Islet precursor cell (in vitro differentiated cells): Measurements from ENCODE around the gene RAC3.

Experiments used
- DNase-seq: peaks from one replicate; pipeline ENCODE4 v3.0.0-alpha.2; 2018

The RAC3 gene

DNA sequence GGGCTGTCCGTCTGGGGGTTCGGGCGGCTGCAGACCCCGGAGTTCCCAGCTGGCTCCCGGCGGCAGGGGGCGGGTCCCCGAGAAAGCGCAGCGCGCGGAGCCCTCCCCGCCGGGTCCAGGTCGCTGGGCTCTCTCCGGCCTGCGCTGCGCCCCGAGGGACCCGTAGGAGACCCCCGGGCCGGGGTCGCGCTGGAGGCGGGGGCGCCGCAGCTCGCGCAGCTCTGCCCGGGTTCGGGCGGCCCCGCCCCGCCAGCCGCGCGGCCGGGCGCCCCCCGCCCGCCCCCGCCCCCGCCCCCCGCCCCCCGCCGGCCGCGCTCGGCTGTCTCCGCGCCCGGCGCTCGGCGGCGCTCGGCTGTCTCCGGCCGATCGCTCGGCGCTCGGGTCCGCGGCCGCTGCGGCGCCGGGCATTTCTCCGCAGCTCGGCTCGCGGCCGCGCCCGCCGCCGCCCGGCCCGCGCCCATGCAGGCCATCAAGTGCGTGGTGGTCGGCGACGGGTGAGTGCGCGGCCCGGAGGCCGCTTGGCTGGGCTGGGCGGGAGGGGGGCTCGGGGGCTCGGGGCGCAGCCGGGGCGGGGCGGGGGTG, at the start of gene RAC3:
Gene RAC3, plus strand, starts transcription at position 376 of the 582 bp plus-strand sequence. Its CDS starts 84 bp downstream, at position 460.
- DNase-seq = no peak

DNA sequence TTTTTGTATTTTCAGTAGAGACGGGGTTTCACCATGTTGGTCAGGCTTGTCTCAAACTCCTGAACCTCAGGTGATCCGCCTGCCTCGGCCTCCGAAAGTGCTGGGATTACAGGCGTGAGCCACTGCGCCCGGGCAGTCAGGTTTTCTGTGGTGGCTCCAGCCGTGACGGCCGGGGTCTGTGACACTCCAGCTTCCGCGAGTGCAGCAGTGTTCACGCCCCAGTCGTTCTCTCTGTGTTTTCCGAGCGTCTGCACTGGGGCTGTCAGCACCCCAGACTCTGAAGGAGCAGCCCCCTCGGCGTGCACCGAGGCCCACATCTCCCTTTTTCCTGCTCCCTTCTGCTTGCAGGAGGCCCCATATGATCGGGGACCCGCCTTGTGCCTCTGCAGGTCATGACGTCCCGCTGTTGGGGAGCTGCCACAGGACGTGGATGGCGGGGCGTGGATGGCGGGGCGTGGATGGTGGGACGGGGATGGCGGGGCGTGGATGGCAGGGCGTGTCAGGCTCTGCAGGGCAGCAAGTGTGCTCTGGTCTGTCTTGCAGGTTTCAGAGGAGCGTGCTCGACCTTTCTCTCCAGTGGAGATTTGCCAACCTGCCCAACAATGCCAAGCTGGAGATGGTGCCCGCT, 48.4 kb upstream of the RAC3 start:
- no peak for DNase-seq

DNA sequence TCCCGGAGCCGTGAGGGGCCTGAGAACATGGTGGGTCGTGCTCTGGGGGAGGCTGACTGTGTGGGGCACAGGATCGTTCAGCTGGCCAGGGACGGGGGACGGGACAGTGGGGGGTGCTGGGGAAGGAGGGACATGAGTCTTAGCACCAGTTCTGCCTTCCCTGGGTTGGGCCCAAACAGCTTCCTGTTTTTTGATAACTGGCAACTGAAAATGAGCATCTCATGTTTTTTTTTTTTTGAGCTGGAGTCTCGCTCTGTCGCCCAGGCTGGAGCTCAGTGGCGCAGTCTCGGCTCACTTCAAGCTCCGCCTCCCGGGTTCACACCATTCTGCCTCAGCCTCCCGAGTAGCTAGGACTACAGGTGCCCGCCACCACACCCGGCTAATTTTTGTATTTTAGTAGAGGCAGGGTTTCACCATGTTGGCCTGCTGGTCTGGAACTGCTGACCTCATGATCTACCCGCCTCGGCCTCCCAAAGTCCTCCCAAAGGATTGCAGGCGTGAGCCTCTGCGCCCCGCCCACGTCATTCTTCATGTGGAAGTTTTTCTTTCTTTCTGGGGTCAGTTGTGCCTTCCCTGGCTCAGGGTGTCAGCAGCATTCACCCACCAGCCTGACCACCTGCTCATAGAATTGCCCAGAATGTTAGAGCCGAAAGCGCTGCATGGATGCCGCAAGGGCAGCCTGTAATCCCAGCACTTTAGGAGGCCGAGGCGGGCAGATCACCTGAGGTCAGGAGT, 47.7 kb upstream of the RAC3 start:
- DNase-seq = no peak

DNA sequence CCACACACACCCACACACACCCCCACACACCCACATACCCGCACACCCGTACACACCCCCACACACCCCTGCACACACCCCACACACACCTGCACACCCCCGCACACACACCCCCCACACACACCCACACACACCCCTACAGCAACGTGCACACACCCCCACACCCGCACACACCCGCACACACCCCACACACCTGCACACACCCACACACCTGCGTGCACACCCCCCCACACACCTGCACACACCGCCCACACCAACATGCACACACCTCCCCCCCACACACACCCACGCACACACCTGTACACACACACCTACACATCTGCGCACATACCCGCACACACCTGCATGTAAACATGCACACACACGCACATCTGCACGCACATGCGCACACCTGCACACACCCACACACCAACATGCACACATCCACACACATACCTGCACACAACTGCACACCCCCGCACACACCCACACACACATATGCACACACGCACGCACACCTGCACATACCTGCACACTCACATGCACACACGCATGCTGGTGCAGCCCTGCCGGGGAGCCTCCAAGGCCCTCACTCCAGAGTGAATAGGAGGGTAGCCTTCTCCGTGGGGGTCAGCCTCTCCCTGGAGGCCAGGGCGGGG, 46.6 kb upstream of the RAC3 start:
- DNase-seq = no peak

DNA sequence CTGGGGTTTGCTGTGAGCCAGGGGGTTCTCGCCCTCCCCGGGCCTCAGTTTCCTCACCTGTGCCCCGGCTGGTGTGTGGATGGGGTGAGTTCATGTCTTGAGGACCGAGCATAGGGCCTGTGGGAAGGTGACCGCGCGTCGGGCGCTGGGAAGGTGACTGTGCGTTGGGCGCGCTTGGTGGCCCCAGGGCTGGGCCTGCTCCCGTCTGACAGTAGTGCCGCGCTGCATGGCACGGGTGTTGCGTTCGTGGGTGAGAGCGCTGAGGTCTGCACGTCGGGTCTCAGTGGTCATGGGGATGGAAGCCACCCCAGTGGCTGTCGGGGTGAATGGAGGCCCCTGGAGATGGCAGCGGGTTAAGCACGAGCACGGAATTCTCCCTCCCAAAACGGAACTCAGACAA, 44.9 kb upstream of the RAC3 start:
- DNase-seq = no peak

DNA sequence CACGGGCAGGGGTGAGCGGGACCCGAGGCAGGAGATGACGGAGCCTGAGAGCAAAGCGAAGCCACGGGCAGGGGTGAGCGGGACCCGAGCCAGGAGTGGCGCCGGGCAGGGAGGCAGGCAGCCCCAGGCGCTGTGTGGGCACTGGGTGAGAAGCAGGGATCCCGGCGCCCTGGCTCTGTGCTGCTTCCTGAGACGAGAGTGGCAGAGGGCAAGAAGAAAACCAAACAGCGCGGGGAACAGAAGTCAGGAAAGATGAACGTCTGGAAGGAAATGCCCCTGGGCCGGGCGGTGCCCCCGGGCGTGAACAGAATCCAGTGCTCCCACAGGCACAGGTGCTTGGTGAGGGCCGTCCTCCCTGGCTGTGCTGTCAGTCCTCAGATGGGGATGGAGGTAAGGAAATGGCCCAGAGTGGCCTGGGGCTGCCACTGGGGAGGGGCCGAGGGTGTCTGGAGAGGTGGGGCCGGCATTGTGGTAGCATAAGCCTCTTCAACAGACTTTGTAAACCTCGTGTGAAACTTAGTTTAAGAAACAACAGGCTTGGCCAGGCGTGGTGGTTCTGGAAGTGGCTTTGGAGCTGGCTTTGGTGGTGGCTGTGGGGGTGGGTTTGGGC, 44.2 kb upstream of the RAC3 start:
- DNase-seq = no peak

DNA sequence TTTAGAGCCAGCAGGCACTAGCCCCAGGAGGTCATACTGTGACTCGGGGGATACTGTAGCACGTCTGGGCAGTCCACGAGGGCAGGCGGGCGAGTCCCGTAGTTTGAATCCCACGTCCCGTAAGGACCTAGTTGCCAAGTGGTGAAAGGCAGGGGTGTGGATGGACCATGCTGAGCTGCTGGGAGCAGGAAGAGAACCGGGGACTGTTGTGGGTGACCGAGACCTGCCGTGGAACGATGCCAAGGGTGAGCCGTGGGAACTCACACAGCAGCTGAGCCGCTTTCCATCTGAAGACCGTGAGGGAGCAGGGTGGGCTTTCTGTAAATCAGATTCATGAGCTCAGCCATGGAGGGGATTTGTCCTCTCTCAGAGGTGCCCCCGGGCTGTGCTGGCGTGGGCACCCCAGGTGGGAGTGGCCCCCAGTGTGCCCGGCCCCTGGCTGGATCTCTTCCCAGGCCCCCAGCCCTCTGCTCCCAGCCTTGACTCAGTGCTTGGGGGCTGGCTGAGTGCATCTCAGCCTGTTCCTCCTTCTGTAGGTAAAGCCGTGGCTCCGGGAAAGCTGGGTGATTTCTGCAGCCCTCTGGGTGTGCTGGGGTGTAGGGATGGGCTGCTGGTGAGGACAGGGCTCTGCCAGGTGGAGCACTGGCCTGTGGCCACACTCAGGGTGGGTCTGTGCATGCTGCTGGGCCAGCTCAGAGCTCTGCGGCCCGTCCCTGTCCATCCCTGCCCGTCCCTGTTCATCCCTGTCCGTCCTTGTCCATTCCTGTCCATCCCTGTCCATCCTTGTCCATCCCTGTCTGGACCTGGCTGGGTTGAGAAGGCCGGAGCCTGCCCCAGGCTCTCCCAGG, 40.4 kb upstream of the RAC3 start:
- no peak for DNase-seq

DNA sequence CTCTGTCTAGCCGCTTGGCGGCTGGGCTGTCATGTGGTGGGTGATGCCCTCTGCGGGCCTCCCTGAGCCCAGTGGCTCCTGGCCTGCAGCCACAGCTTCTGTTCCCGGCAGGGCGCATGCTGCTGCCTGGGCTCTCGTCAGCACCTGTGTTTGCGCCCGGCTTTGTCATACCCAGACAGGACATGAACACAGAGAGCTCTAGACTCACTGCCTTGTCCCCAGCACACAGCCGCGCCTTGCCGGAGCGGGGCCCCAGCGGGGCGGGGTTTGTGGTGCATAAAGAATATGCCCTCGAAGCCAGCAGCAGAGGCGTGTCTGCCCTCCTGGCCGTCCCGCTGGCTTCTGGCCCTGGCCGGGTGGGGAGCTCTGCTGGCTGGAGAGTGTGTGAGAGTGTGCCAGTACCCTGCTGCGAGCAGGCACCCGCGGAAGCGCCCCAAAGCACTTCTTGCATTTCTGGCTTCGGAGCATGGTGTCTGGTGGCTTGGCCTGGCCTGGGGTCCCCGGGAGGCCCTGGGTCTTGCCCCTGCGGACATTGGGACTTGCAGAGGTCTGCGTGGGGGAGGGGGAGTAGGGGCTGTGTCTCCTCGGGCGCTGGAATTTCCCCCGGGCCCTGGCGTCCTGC, 39.7 kb upstream of the RAC3 start:
- DNase-seq = peak; percentile 90

DNA sequence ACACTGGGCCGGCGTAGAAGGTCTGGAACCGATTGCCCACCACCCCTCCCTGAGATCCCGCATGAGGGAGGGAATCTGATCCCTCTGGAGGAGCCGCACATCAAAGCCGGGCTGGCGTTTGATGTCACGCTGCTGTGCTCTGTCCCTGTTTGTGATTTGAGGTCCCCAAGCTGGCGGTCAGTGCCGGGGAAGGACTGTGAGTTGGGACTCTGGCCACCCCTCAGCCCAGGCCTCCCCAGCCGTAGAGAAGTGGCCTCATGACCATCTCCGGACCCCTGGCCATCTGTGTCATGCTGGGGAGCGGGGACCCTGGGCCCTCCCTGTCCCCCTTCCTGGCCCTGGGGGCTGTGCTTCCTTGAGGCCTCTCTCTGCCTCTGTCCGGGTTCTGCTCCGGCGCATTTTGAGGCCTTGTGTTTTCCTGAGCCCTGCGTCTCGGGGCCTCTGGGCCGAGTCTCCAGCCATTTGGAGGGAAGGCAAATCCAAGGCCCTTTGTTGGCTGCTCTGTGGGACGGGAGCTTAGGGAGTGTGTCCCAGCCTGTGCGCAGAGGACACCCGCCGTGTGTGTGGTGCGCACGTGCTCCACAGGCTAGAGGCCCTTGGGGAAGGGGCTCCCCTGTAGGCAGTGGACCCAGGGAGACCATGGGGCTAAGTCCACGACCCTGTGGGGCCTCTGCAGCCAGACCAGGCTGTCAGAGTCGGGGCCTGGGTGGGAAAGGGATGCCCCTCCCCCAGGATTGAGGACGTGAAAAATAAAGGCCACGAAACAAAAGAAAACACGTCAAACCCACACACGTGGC, 39.0 kb upstream of the RAC3 start:
- no peak for DNase-seq

DNA sequence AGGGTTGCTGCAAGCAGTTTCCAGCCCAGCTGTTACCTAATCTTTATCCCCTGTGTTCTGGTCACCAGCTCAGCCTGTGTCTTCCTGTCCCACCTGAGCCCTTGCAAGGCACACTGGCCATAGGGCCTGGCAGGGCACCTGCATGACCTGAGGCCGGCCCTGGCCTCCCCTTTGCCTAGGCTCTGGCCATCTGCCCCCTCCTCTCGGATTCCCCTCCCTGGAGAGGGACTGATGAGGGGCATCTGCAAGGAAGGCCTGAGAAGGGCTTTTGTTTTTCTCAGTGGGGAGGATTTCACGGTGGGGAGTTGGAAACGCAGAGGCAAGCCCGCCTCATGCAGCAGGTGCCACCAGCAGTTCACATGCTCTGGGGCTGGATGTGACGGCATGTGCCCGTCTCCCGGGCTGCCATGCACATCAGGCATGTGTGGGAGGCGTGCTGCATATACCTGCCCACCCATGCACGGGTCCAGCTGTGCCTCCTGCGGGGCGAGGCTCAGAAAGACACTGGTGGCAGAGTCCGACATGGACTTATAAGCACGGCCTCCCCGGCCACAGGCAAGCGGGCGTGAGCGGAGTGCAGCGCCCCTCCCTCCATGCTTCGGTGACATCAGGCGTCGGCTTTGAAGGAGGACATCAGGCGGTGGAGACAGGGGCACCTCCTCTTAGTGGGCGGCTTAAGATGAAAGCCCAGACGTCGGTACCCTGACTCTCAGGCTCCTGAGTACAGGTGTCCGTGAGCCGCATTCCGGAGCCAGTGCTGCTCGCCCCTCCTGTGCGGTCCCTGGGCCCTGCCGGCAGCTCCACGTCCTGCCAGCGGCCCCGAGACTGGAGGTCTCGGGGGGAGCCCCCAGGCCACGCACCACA, 37.5 kb upstream of the RAC3 start:
- no peak for DNase-seq

DNA sequence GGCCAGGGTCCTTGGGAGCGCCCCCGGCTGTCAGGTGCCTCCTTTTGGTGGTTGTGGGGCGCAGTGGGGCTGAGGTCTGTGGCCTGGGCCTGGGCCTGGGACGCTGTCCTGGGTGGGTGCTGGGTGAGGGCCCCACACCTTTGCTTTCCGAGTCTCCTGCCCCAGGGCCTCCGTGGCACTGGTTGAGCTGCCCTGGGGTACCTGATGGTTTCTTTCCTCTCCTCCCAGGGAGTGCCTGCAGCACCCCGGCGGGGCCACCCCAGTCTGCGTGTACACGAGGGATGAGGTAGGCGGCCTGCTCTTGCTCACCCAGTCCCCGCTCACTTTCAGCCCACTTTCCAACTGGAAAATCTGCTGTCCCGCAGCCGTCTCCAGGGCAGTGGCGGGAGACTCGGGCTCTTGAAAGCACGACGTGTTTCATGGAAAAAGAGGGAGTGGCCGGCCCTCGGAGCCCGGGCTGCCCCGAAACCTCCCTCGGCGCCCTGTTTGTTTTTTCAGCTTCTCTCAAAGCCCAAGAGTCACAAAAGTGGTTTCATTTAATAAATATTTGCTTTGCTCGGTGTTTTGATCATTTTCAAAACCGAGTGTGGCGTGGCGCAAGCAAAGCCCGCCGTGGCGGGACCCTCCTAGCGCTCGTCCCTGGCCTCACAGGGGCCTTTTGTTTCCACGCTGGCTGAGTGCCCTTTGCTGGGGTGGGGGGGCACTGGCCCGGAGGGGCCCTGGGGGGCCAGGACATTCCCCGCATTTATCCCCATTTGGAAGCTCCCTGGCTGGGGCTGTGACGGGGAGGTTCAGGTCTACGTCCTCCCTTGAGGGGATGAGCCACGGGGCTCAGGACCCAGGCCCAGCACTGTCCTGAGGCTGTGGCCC, 36.6 kb upstream of the RAC3 start:
- DNase-seq = no peak

DNA sequence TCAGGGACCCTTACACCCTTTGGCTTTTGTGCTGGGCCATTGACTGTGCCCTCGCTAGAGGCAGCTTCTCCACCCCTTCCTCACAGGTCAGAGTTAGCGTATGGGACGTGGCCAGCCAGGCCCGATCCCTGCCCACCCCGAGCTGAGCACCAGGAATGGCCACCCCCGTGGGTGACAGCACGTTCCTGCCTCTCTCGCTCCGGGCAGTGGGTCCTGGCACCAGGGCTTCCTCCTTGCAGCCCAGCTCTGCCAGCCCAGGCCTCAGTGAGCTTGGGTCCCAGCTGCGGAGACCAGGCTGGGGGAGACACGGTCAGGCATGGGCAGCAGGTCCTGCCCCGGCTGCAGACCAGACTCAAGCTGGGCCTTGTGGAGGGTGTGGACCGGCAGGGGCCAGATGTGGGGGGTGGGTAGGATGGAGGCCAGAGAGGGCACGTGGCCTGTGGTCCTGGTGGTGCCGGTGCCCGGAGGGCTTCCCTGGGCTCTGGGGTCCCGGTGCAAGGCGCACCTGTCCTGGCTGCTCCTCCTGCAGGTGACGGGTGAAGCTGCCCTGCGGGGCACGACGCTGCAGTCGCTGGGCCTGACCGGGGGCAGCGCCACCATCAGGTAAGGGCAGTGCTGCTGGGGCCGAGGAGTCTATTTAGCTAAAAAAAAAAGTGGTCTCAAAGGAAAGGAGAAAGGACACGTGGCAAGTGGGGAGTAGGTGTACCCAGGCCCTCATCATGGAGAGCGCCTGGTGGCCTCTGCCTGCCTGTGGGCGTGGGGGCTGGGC, 35.8 kb upstream of the RAC3 start:
- no peak for DNase-seq

DNA sequence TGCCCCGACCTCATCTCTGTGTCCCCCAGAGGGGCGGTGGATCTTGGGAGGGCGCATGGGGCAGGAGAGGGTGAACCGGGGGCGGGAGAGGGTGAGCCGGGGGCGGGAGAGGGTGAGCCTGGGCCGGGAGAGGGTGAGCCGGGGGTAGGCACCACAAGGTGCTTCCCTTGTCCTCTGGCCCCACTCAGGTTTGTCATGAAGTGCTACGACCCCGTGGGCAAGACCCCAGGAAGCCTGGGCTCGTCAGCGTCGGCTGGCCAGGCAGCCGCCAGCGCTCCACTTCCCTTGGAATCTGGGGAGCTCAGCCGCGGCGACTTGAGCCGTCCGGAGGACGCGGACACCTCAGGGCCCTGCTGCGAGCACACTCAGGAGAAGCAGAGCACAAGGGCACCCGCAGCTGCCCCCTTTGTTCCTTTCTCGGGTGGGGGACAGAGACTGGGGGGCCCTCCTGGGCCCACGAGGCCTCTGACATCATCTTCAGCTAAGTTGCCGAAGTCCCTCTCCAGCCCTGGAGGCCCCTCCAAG, 35.2 kb upstream of the RAC3 start:
- DNase-seq = no peak

DNA sequence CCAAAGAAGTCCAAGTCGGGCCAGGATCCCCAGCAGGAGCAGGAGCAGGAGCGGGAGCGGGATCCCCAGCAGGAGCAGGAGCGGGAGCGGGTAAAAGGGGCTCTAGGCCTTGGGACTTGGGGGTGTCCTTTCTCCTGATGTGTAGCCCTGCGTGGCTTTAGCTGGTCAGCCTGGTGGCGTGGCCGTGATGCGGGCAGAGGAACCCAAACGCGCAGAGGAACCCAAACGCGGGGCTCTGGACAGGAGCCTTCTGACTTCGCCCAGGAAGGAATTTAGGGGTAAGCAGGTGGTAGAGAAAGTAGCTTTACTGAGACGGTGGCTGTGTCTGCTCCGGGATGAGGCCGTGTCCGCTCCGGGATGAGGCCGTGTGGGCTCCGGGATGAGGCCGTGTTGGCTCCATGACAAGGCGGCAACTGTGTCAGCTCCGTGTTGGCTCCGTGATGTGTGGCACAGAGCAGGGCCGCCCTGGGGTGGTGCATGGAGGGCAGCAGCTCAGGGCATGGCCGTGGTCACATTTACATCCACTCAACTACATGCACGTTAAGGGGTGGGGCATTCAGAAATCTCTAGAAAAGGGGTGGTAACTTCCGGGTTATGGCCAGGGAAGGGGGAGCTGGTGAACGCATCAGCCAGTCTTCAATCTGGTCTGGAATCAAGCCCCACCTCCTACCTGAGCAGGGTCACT, 34.6 kb upstream of the RAC3 start:
- DNase-seq = no peak

DNA sequence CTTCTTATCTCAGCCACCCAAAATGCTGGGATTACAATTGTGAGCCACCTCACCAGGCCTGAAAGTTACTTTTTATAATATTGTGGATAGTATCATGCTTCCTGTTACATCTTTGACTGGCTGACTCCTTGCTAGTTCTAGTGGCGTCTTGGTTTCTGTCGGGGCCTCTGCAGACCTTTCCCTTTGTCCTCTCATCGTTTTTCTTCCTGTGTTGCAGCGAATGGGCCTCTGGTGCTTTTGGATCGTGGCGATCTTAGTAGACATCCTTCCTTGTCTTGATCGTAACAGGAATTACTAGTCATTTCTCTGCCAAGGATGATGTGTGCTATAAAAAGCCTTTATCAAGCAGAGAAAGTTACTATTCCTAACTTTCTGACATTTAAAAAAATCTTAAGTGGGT, 33.3 kb upstream of the RAC3 start:
- DNase-seq = no peak

DNA sequence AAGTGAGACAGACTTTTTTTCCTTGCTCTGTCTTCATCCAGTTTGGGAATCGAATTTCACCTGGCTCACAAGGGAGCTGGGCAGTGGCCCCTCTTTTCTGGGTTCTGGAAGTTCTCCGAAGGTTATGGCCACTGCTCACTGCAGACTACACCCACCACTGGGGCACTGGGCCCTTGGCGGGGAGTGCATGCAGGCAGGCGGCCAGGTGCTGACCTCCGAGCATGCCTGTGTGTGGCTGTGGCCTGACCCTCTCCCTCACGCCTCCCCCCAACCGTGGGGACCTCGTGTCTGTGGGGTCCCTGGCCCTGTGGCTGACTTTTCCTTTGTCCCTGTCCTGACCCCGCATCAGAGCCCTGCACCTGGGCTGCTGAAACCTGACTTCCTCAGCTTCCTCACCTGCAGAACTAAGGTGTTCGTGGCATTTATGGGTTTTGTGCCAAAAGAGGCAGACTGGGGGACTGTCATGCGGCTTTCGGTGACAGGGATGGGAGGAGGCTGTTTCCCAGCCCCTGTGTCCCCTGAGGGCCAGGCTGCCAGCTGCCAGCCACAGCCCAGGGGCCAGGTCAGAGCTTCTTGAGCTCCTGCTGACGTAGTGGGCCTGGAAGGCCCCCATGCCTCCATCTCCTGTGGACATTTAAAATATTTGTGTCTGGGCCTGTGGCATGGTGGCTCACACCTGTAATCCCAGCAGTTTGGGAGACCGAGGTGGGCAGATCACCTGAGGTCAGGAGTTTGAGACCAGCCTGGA, 32.6 kb upstream of the RAC3 start:
- no peak for DNase-seq

DNA sequence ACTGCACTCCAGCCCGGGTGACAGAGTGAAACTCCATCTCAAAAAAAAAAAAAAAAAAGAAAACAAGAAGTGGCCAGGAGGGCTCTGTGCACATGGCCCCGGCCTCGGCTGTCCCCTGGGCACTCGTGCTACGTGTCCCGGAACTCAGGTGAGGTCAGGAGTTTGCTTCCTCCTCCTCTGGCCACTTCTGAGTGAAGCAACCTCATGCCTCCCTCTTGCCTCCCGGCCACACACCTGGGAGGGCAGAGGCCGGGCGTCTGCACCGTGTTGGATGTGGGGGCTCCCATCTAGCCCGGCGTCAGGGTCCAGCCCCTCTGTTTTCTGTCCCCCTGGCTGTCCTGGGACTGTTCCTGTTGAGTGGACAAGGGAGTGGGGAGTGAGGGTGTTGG, 31.9 kb upstream of the RAC3 start:
- no peak for DNase-seq
